K562 (cell line): Measurements from ENCODE around the gene BRICD5. TPM values are rescaled to one million over a fixed set of nuclear protein-coding genes. Genes with fewer than 3 reads are reported as not detected.

Experiments used
- CTCFL ChIP-seq: IDR thresholded peaks from 2 replicates; pipeline ENCODE4 v1.6.1; 2011; ENCODE audit warnings: borderline replicate concordance, low read depth, mild to moderate bottlenecking, moderate library complexity, low read length; ENCODE audit not compliant: insufficient read depth, poor library complexity, severe bottlenecking
- ESRRA ChIP-seq: fragments of 450-650 bp; IDR thresholded peaks from 2 replicates; pipeline ENCODE4 v1.6.1; 2014; ENCODE audit warnings: low read depth, mild to moderate bottlenecking, moderate library complexity, borderline replicate concordance
- GTF3C2 ChIP-seq: IDR thresholded peaks from 3 replicates; pipeline ENCODE4 v1.6.1; 2011; ENCODE audit warnings: borderline replicate concordance, mild to moderate bottlenecking, moderate library complexity; ENCODE audit not compliant: insufficient read length; ENCODE audit errors: extremely low read depth
- HLTF ChIP-seq: fragments of 450-650 bp; IDR thresholded peaks from 2 replicates; pipeline ENCODE4 v1.6.1; 2016
- PBX2 ChIP-seq, 2 experiments: IDR thresholded peaks in 1 of 2; conservative IDR thresholded peaks in 1 of 2; 2 replicates each; pipeline ENCODE4 v1.6.1; 2016; ENCODE audit warnings: low read depth in 2 of 2, mild to moderate bottlenecking in 1 of 2, missing compliant biosample characterization in 1 of 2, missing genetic modification characterization in 1 of 2, moderate library complexity in 1 of 2
- PTBP1 ChIP-seq: fragments of 200-400 bp; formaldehyde crosslinking; IDR thresholded peaks from 2 replicates; pipeline ENCODE4 v1.6.1; 2017; ENCODE audit warnings: low read depth, low read length
- PURB ChIP-seq: sonication (generic); formaldehyde crosslinking; IDR thresholded peaks from 2 replicates; pipeline ENCODE4 v1.9.0; 2021; ENCODE audit warnings: low read depth, mild to moderate bottlenecking, missing genetic modification reagents
- ZFX ChIP-seq: sonication (generic); formaldehyde crosslinking; IDR thresholded peaks from 2 replicates; pipeline ENCODE4 v1.8.0; 2022; ENCODE audit warnings: mild to moderate bottlenecking, missing genetic modification reagents, moderate library complexity
- ZNF318 ChIP-seq, 2 experiments: fragments of 450-650 bp; IDR thresholded peaks; 2 replicates each; pipeline ENCODE4 v1.6.1; 2016; ENCODE audit warnings: mild to moderate bottlenecking in 2 of 2, borderline replicate concordance in 1 of 2, low read depth in 1 of 2, moderate library complexity in 1 of 2
- polyA plus RNA-seq, 8 experiments: library from polyadenylated mRNA; depleted of rRNA in 4 of 8; stranded (reverse) in 5 of 8; unstranded in 3 of 8; fragments of >200 nt; fragmentation: Nextera tagmentation in 2 of 8; fragmentation: Illumina TruSeq in 1 of 8; extraction: Ambion mirVana in 2 of 8; extraction: Trizol in 1 of 8; gene quantifications; 2 replicates each; pipeline versions ENCODE4 v1.2.1 to v1.2.3, GENCODE V29; 2011 to 2014; ENCODE audit warnings: inconsistent platforms in 1 of 8, missing spikeins in 1 of 8
- total RNA-seq, 7 experiments: library from RNA; depleted of rRNA in 6 of 7; stranded (reverse); fragments of >200 nt in 6 of 7; fragmentation: Illumina TruSeq in 2 of 7; extraction: Trizol in 2 of 7; gene quantifications; 2 replicates each; pipeline versions ENCODE4 v1.2.1 to v1.2.3, GENCODE V29; 2011 to 2021; ENCODE audit warnings: low replicate concordance in 1 of 7

The BRICD5 gene
- total and polyA plus RNA-seq, 9 of the 15 experiments (the other 6 are each of a cell fraction or from before 2014, with no cell fraction given): 0.24 to 15.1 (median 2.4) TPM; not detected in 1

- TF ChIP-seq GTF3C2: no peak
- no peak for TF ChIP-seq PTBP1
- TF ChIP-seq PBX2 (CRISPR knock-in tag; IDR thresholded peaks at IDR 0.05; ENCODE audit: low read depth): no peak
- no peak for TF ChIP-seq PBX2 (tag; conservative IDR thresholded peaks at IDR 0.05; ENCODE audit: low read depth)
- TF ChIP-seq CTCFL: no peak
- no peak for TF ChIP-seq ESRRA
- TF ChIP-seq ZFX (CRISPR knock-in tag): peak; percentile 23; the same call in 1 of the 2 replicates
- TF ChIP-seq ZNF318 (IDR thresholded peaks at IDR 0.05; ENCODE audit: borderline replicate concordance in 1 of 2, low read depth in 1 of 2): no peak
- TF ChIP-seq PURB (CRISPR knock-in tag): no peak
- no peak for TF ChIP-seq HLTF
Observed at GRCh38 chr16:2187212-2187611, 23.5 kb downstream of the BRICD5 start (continued).
